ENCODE data around the gene ZNF366. TPM values are rescaled to one million over a fixed set of nuclear protein-coding genes. Genes with fewer than 3 reads are reported as not detected.

The ZNF366 gene
- total and polyA plus RNA-seq, 2 experiments from 2014 or later: not detected

DNA sequence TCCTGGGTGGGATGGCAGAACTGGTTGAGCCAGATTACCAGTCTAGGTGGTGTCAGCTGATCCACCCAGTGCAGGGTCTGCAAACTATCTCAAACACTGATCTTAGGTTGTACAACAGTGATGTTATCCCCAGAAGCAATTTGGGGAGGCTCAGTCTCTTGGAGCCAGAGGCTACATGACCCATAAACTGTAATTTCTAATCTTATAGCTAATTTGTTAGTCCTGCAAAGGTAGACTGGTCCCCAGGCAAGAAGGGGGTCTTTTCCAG is 5.3 kb upstream of the ZNF366 start:
- TF ChIP-seq, protein P1, sequence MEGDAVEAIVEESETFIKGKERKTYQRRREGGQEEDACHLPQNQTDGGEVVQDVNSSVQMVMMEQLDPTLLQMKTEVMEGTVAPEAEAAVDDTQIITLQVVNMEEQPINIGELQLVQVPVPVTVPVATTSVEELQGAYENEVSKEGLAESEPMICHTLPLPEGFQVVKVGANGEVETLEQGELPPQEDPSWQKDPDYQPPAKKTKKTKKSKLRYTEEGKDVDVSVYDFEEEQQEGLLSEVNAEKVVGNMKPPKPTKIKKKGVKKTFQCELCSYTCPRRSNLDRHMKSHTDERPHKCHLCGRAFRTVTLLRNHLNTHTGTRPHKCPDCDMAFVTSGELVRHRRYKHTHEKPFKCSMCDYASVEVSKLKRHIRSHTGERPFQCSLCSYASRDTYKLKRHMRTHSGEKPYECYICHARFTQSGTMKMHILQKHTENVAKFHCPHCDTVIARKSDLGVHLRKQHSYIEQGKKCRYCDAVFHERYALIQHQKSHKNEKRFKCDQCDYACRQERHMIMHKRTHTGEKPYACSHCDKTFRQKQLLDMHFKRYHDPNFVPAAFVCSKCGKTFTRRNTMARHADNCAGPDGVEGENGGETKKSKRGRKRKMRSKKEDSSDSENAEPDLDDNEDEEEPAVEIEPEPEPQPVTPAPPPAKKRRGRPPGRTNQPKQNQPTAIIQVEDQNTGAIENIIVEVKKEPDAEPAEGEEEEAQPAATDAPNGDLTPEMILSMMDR (IDR thresholded peaks at IDR 0.05; ENCODE audit: low read depth, low read length): no peak

DNA sequence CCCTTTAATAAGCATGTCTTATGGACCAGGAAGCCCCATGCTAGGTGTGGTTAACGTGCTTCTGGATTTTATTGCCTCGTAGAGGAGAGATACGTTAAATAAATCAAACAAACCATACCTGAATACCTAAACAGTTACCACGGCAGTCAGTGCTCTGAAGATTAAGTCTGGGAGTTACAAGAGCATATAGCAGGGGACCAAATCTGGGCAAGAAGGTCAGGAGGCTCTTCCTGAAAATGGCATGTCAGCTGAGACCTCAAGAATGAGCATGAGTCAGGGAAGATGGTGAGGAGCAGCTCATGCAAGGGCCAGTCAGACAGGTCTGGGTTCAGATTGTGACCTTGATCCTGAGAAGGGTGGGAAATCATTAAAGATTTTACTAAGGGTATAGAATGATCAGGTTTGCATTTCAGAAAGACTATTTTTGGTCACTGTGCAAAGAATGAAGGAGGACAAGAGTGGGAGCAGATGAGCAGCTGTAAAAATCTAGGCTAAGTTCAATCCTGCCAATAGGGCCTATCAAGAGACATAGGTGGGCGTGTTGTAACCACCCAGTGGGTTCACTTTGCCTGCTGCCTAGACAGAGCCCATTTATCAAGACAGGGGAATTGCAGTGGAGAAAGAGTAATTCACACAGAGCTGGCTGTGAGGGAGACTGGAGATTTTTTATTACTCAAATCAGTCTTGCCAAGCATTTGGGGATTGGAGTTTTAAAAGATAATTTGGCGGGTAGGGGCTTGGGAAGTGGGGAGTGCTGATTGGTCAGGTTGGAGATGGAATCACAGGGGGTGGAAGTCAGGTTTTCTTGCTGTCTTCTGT is 4.8 kb upstream of the ZNF366 start:
- Histone ChIP-seq H3K27ac (no peak overlapping the region), H3K27me3 (no peaks in the 10 kb centered on the region), H3K36me3 (no peaks in the 10 kb centered on the region), H3K4me3 (no peak overlapping the region), H3K4me1 (ENCODE audit: low read depth) (no peaks in the 10 kb centered on the region), H3K9me3 (ENCODE audit: low read depth) (no peaks in the 10 kb centered on the region)
- TF ChIP-seq, protein P1 (IDR thresholded peaks at IDR 0.05; ENCODE audit: low read depth, low read length): no peak
- DNase-seq (ENCODE audit: low read depth in 1 of 2, low spot score in 1 of 2): no peak

More for the DNA sequence above, 5.3 kb upstream of the ZNF366 start:
- Histone ChIP-seq H3K9me3 (ENCODE audit: low read depth) (no peaks in the 10 kb centered on the region), H3K4me1 (ENCODE audit: low read depth) (no peaks in the 10 kb centered on the region), H3K27ac (no peak overlapping the region), H3K27me3 (no peaks in the 10 kb centered on the region), H3K4me3 (no peak overlapping the region), H3K36me3 (no peaks in the 10 kb centered on the region)
- no peak for DNase-seq (ENCODE audit: low read depth in 1 of 2, low spot score in 1 of 2)

DNA sequence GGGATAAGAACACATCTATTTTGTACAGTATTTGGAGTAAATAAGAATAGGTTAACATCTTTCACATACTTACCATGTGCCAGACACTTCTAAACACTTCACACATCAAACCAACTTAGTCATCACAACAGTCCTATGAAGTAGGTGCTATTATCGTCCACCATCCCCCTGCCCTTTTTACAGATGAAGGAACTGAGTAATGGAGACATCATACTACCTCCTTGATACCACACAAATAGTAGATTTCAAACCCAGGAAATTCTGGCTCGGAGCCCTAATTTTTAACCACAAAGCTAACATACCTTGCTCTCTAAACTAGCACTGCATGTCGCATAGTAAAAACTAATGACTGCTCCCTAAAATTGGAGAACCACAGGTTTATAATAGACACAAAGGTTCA is 4.2 kb upstream of the ZNF366 start:
- H3K9me3 ChIP-seq (ENCODE audit: low read depth): no peaks in the 10 kb centered on the region
- no peak for DNase-seq (ENCODE audit: low read depth in 1 of 2, low spot score in 1 of 2)
- no peaks in the 10 kb centered on the region for H3K27me3 ChIP-seq
- TF ChIP-seq, protein P1 (IDR thresholded peaks at IDR 0.05; ENCODE audit: low read depth, low read length): no peak
- H3K36me3 ChIP-seq: no peaks in the 10 kb centered on the region
- no peaks in the 10 kb centered on the region for H3K4me1 ChIP-seq (ENCODE audit: low read depth)
- no peak overlapping the region for H3K27ac ChIP-seq
- H3K4me3 ChIP-seq: no peak overlapping the region

DNA sequence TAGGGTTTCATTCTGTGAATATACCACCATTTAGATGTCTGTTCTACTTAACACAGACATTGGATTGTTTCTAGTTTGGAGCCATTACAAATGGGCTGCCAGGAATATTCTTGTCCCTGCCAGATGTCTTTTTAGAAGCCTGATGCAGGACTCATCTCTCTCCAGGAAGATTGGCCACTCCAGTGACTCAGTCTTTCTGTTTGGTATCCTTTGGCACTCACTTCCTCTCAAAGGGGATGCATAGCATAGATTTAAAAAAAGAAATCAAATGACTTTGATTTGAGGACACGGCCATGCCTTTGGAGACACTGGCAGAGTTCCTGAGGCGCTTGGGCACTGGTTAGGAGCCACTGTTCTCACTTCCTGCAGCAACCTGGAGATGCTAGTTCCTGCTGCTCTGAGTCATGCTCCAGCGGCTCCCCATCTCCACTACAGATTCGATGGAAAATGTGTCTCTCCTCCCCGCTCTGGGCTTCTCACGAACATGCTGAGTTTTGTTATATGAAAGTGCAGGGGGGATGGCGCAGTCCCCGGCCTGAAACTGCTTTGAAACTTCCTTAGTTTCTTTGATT is 3.5 kb upstream of the ZNF366 start:
- H3K4me1 ChIP-seq (ENCODE audit: low read depth): no peaks in the 10 kb centered on the region
- H3K27ac ChIP-seq: no peak overlapping the region
- TF ChIP-seq, protein P1 (IDR thresholded peaks at IDR 0.05; ENCODE audit: low read depth, low read length): no peak
- H3K4me3 ChIP-seq: no peak overlapping the region
- peak in 1 of 2 donors; percentile 59 for DNase-seq (ENCODE audit: low read depth in 1 of 2, low spot score in 1 of 2)
- H3K27me3 ChIP-seq: no peaks in the 10 kb centered on the region
- no peaks in the 10 kb centered on the region for H3K9me3 ChIP-seq (ENCODE audit: low read depth)
- no peaks in the 10 kb centered on the region for H3K36me3 ChIP-seq

DNA sequence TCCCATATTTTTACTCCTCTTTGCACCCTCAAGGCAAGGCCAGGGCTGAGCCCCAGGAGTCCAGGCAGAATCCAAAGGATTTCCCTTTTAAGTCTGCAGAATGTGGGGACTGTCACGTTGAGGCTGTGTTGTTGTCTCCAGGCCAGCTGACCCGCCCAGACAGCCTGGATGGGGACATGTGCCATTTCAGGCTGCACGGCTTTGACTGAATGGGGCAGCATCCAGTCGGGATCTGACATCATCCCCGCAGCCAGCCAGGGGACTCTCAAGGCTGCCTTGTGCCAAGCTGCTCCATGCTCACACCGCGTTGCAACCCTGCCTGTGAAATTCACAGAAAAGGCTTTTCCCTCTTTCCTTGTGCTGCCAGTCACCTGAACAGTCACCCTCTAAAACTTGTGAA is 2.2 kb upstream of the ZNF366 start:
- Histone ChIP-seq H3K27ac (no peak overlapping the region), H3K4me3 (no peak overlapping the region), H3K9me3 (ENCODE audit: low read depth) (no peaks in the 10 kb centered on the region), H3K27me3 (no peaks in the 10 kb centered on the region), H3K4me1 (ENCODE audit: low read depth) (no peaks in the 10 kb centered on the region), H3K36me3 (no peaks in the 10 kb centered on the region)
- TF ChIP-seq, protein P1 (IDR thresholded peaks at IDR 0.05; ENCODE audit: low read depth, low read length): no peak
- DNase-seq (ENCODE audit: low read depth in 1 of 2, low spot score in 1 of 2): no peak
